OCI-LY7 (cell line): ENCODE data around the gene AMZ1. TPM values are rescaled to one million over a fixed set of nuclear protein-coding genes. Genes with fewer than 3 reads are reported as not detected.
A peak's percentile ranks its signal among the peaks of the same experiment; 100 is the strongest.

Experiments used
- BruUV-seq: library from RNA; stranded (reverse); fragments of 400-500 nt; replicated peaks from 2 replicates; lab custom pipeline; 2021; lab: Mats Ljungman, UMichigan
- CTCF ChIA-PET: fragments of 300-600 bp; sonication (Branson Sonifier 250); formaldehyde crosslinking; loops from one replicate; lab custom pipeline; 2022; ENCODE audit warnings: antibody characterized with exemption; ENCODE audit not compliant: unreplicated experiment; lab: Charles Lee
- POLR2A ChIA-PET: fragments of 300-600 bp; sonication (Branson Sonifier 250); formaldehyde crosslinking; loops from one replicate; lab custom pipeline; 2022; ENCODE audit warnings: antibody characterized with exemption; lab: Charles Lee
- DNase-seq: peaks from one replicate; pipeline ENCODE4 v3.0.0-alpha.2; 2015; ENCODE audit warnings: low spot score
- H2AFZ ChIP-seq: fragments of 200-600 bp; sonication (generic), shearing (Covaris generic); 2 replicates; pipeline ENCODE4 v1.6.1; 2014; ENCODE audit warnings: mild to moderate bottlenecking, antibody characterized with exemption, low read length, moderate library complexity
- H3K27ac ChIP-seq: fragments of 200-600 bp; sonication (generic); 2 replicates; pipeline ENCODE4 v1.5.1; 2014; ENCODE audit warnings: mixed run types, low read depth, mild to moderate bottlenecking, moderate library complexity, low read length, inconsistent platforms; ENCODE audit not compliant: poor library complexity, severe bottlenecking
- H3K36me3 ChIP-seq: fragments of 200-600 bp; sonication (generic); 2 replicates; pipeline ENCODE4 v1.6.1; 2014; ENCODE audit warnings: mild to moderate bottlenecking, antibody characterized with exemption, low read length, moderate library complexity, mixed read lengths; ENCODE audit not compliant: insufficient read depth
- H3K4me1 ChIP-seq: fragments of 200-600 bp; sonication (generic); 2 replicates; pipeline ENCODE4 v1.5.1; 2014; ENCODE audit warnings: mild to moderate bottlenecking, low read length; ENCODE audit not compliant: insufficient read depth, poor library complexity, severe bottlenecking
- H3K4me2 ChIP-seq: fragments of 200-600 bp; sonication (generic); 2 replicates; pipeline ENCODE4 v1.6.1; 2014; ENCODE audit warnings: mild to moderate bottlenecking, low read length
- H3K4me3 ChIP-seq: fragments of 200-600 bp; sonication (generic); 2 replicates; pipeline ENCODE4 v1.5.1; 2014; ENCODE audit warnings: mild to moderate bottlenecking, low read depth, low read length; ENCODE audit not compliant: poor library complexity, severe bottlenecking
- H3K79me2 ChIP-seq: fragments of 200-600 bp; sonication (generic); 2 replicates; pipeline ENCODE4 v1.6.1; 2016; ENCODE audit warnings: low read depth, mild to moderate bottlenecking, low read length, moderate library complexity, mixed read lengths; ENCODE audit not compliant: insufficient read depth
- H3K9me2 ChIP-seq: fragments of 200-600 bp; sonication (generic); 2 replicates; pipeline ENCODE4 v1.6.1; 2016; ENCODE audit warnings: mild to moderate bottlenecking, low read length, mixed read lengths; ENCODE audit not compliant: insufficient read depth
- H3K9me3 ChIP-seq: fragments of 200-600 bp; sonication (generic); 2 replicates; pipeline ENCODE4 v1.6.1; 2014; ENCODE audit warnings: mild to moderate bottlenecking, mixed run types, low read length, mixed read lengths
- H4K20me1 ChIP-seq: fragments of 200-600 bp; sonication (generic); 2 replicates; pipeline ENCODE4 v1.6.1; 2014; ENCODE audit warnings: mild to moderate bottlenecking, antibody characterized with exemption, low read length, moderate library complexity, mixed read lengths; ENCODE audit not compliant: insufficient read depth
- CTCF ChIP-seq: fragments of 200-600 bp; sonication (generic); conservative IDR thresholded peaks from 2 replicates; pipeline ENCODE4 v1.5.1; 2014; ENCODE audit warnings: mild to moderate bottlenecking, antibody characterized with exemption, low read length, moderate library complexity, mixed read lengths
- EZH2phosphoT487 ChIP-seq: fragments of 200-600 bp; sonication (generic); IDR thresholded peaks from 2 replicates; pipeline ENCODE4 v1.6.1; 2018; ENCODE audit warnings: low read depth, borderline replicate concordance, mild to moderate bottlenecking, mixed run types, antibody characterized with exemption, low read length, moderate library complexity, mixed read lengths
- intact Hi-C: fragments of 100-400 bp; cut with micrococcal nuclease; formaldehyde crosslinking; loops from one replicate; pipeline ENCODE4 v1.10.0; 2022; ENCODE audit not compliant: unreplicated experiment
- total RNA-seq, 2 experiments: library from RNA; depleted of rRNA in 1 of 2; stranded (reverse); fragments of >200 nt in 1 of 2; shearing (Covaris generic) in 1 of 2; gene quantifications; 2 replicates each; pipeline ENCODE4 v1.2.3, GENCODE V29; 2014 to 2022

AMZ1 gene
- total RNA-seq, 2 experiments from 2014 or later: 1.4 to 2.7 TPM

GRCh38 chr7:2643386-2644219, 44.4 kb upstream of the AMZ1 start:
- H3K27ac ChIP-seq: peak overlapping the region; percentile 90
- no peaks in the 10 kb centered on the region for H4K20me1 ChIP-seq
- intact Hi-C loops: loop anchor here (2.0 kb wide), 2 partner anchors 31 to 65 kb away; no protein-coding TSS in a partner anchor
- H3K9me2 ChIP-seq: no peaks in the 10 kb centered on the region
- peaks cover 64% of the 10 kb centered on the region for H3K4me1 ChIP-seq
- CTCF ChIA-PET: interaction anchor here (0.6 to 1.9 kb wide), 7 partner anchors 12 to 228 kb away, joined by 3 to 10 read pairs (median 4); partner anchors contain the start of gene TTYH3
- no peak overlapping the region for H2AFZ ChIP-seq
- H3K79me2 ChIP-seq: no peaks in the 10 kb centered on the region
- H3K4me3 ChIP-seq: no peak overlapping the region
- H3K4me2 ChIP-seq: peak overlapping the region; percentile 90; the same call in 1 of the 2 replicates
- H3K9me3 ChIP-seq: no peaks in the 10 kb centered on the region
- BruUV-seq: no TSS peak
- no peak for TF ChIP-seq EZH2phosphoT487
- TF ChIP-seq CTCF: peak; percentile 79
- DNase-seq: peak; percentile 78
- POLR2A ChIA-PET: interaction anchor here (1.8 kb wide), 1 partner anchor 67 kb away, joined by 9 read pairs; no protein-coding TSS in a partner anchor
- H3K36me3 ChIP-seq: no peaks in the 10 kb centered on the region

- TF ChIP-seq CTCF (no peak), EZH2phosphoT487 (no peak)
- Histone ChIP-seq H3K36me3 (no peaks in the 10 kb centered on the region), H3K9me3 (no peaks in the 10 kb centered on the region), H3K79me2 (no peaks in the 10 kb centered on the region), H3K4me2 (peak overlapping the region; percentile 90), H3K9me2 (no peaks in the 10 kb centered on the region), H4K20me1 (no peaks in the 10 kb centered on the region), H2AFZ (no peak overlapping the region), H3K4me3 (no peak overlapping the region), H3K4me1 (peaks cover 64% of the 10 kb centered on the region), H3K27ac (peak overlapping the region; percentile 90)
- POLR2A ChIA-PET: interaction anchor here (1.0 to 2.1 kb wide), 3 partner anchors 8 to 67 kb away, joined by 3 to 13 read pairs (median 9); partner anchors contain the start of gene TTYH3
- intact Hi-C loops: loop anchor here (2.0 kb wide), 2 partner anchors 31 to 65 kb away; no protein-coding TSS in a partner anchor
- no TSS peak for BruUV-seq
- CTCF ChIA-PET: interaction anchor here (0.6 to 1.9 kb wide), 5 partner anchors 13 to 229 kb away, joined by 3 to 10 read pairs (median 5); partner anchors contain the start of gene TTYH3
- DNase-seq: no peak
Observed at GRCh38 chr7:2644220-2644561, 43.8 kb upstream of the AMZ1 start.
